Endothelial cell of umbilical vein (primary cell): ENCODE data around the gene NGRN. TPM values are rescaled to one million over a fixed set of nuclear protein-coding genes. Genes with fewer than 3 reads are reported as not detected.

Experiments used
- BruUV-seq: library from RNA; stranded (reverse); fragments of 400-500 nt; replicated peaks from 2 replicates; lab custom pipeline; 2021; lab: Mats Ljungman, UMichigan
- CTCF ChIA-PET: fragments of 300-600, 350-600 bp; sonication (Branson Sonifier 250); formaldehyde crosslinking; loops from one replicate; lab custom pipeline; 2021; ENCODE audit warnings: antibody characterized with exemption, inconsistent platforms; lab: Charles Lee
- POLR2A ChIA-PET: fragments of 300-600, 350-600 bp; sonication (Branson Sonifier 250); formaldehyde crosslinking; loops from one replicate; lab custom pipeline; 2021; ENCODE audit warnings: antibody characterized with exemption, inconsistent platforms; lab: Charles Lee
- DNase-seq: peaks from one replicate; pipeline ENCODE4 v3.0.0-alpha.2; 2011; ENCODE audit warnings: low read depth, low spot score
- FAIRE-seq: peaks from 2 replicates; lab custom pipeline; 2011; peaks lifted over from hg19 to GRCh38; lab: Jason Lieb, UNC
- H2AFZ ChIP-seq: 2 replicates; pipeline ENCODE4 v1.6.0; 2012; ENCODE audit warnings: low read depth, low read length, control low read depth, inconsistent platforms
- H3K27ac ChIP-seq: 2 replicates; pipeline ENCODE4 v1.5.1; 2011; ENCODE audit warnings: low read depth, mild to moderate bottlenecking, control low read depth, low read length, moderate library complexity; ENCODE audit not compliant: insufficient read depth
- H3K27me3 ChIP-seq, 2 experiments: 2 replicates each; pipeline versions ENCODE4 v1.6.0 to v1.6.1; 2011; ENCODE audit warnings: low read length in 2 of 2, mixed read lengths in 1 of 2; ENCODE audit not compliant: control insufficient read depth in 2 of 2, insufficient read depth in 2 of 2
- H3K36me3 ChIP-seq, 2 experiments: 2 replicates in 1 of 2; 3 replicates in 1 of 2; pipeline ENCODE4 v1.5.1; 2011; ENCODE audit warnings: low read length in 2 of 2, mild to moderate bottlenecking in 1 of 2, moderate library complexity in 1 of 2; ENCODE audit not compliant: control insufficient read depth in 2 of 2, insufficient read depth in 2 of 2; ENCODE audit errors: extremely low read depth in 1 of 2
- H3K4me1 ChIP-seq: 3 replicates; pipeline ENCODE4 v1.5.1; 2011; ENCODE audit warnings: mild to moderate bottlenecking, low read length; ENCODE audit not compliant: control insufficient read depth, insufficient read depth; ENCODE audit errors: extremely low read depth
- H3K4me2 ChIP-seq: 2 replicates; pipeline ENCODE4 v1.6.1; 2011; ENCODE audit warnings: low read length, control low read depth, mixed read lengths; ENCODE audit not compliant: insufficient read depth
- H3K4me3 ChIP-seq, 3 experiments: fragments of 200-600 bp in 1 of 3; sonication (generic), shearing (Covaris generic) in 1 of 3; replicated peaks in 1 of 3; 2 replicates each; pipeline ENCODE4 v1.5.1; 2011 to 2016; ENCODE audit warnings: control low read depth in 3 of 3, low read length in 3 of 3, mild to moderate bottlenecking in 2 of 3, inconsistent platforms in 1 of 3, low read depth in 1 of 3, moderate library complexity in 1 of 3; ENCODE audit not compliant: insufficient read depth in 1 of 3
- H3K79me2 ChIP-seq: 2 replicates; pipeline ENCODE4 v1.6.0; 2012; ENCODE audit warnings: low read length, inconsistent platforms; ENCODE audit not compliant: control insufficient read depth, insufficient read depth
- H3K9ac ChIP-seq: replicated peaks from 2 replicates; pipeline ENCODE3; 2011; ENCODE audit warnings: low read length, control low read depth; ENCODE audit not compliant: insufficient read depth; ENCODE audit errors: extremely low read depth
- H3K9me1 ChIP-seq: replicated peaks from 3 replicates; pipeline ENCODE4 v1.6.0; 2011; ENCODE audit warnings: mild to moderate bottlenecking, low read length; ENCODE audit not compliant: control insufficient read depth, insufficient read depth; ENCODE audit errors: extremely low read depth
- H3K9me3 ChIP-seq: replicated peaks from 2 replicates; pipeline ENCODE4 v1.5.1; 2012; ENCODE audit warnings: low read length, inconsistent platforms; ENCODE audit not compliant: control insufficient read depth, insufficient read depth
- H4K20me1 ChIP-seq: replicated peaks from 2 replicates; pipeline ENCODE3; 2011; ENCODE audit warnings: mild to moderate bottlenecking, low read length; ENCODE audit not compliant: control insufficient read depth, insufficient read depth; ENCODE audit errors: extremely low read depth
- CTCF ChIP-seq, 2 donors: IDR thresholded peaks; 1 replicate in 1 of 2; 2 replicates in 1 of 2; pipeline ENCODE4 v1.5.1; 2011; ENCODE audit warnings: low read length in 2 of 2, mild to moderate bottlenecking in 2 of 2, moderate library complexity in 2 of 2, control low read depth in 1 of 2, inconsistent platforms in 1 of 2, low read depth in 1 of 2; ENCODE audit not compliant: insufficient read depth in 1 of 2; ENCODE audit errors: extremely low read depth in 1 of 2
- EZH2 ChIP-seq: IDR thresholded peaks from 2 replicates; pipeline ENCODE4 v1.6.1; 2012; ENCODE audit warnings: borderline replicate concordance, low read depth, mild to moderate bottlenecking, moderate library complexity, low read length, inconsistent platforms; ENCODE audit not compliant: severe bottlenecking
- FOS ChIP-seq: IDR thresholded peaks from 2 replicates; pipeline ENCODE4 v1.6.1; 2011; ENCODE audit warnings: mild to moderate bottlenecking, low read length, moderate library complexity, borderline replicate concordance; ENCODE audit not compliant: insufficient read depth
- GATA2 ChIP-seq: IDR thresholded peaks from 2 replicates; pipeline ENCODE4 v1.7.0; 2011; ENCODE audit warnings: low read depth, mild to moderate bottlenecking, moderate library complexity, mixed read lengths, low read length; ENCODE audit not compliant: insufficient read length, insufficient read depth
- JUN ChIP-seq: IDR thresholded peaks from 2 replicates; pipeline ENCODE4 v1.6.1; 2011; ENCODE audit warnings: borderline replicate concordance, low read depth; ENCODE audit not compliant: insufficient read length, insufficient read depth
- MYC ChIP-seq: IDR thresholded peaks from one replicate; pipeline ENCODE4 v1.6.1; 2011; ENCODE audit warnings: mild to moderate bottlenecking, low read depth, low read length
- POLR2A ChIP-seq: IDR thresholded peaks from 2 replicates; pipeline ENCODE4 v1.6.1; 2012; ENCODE audit warnings: low read depth, mild to moderate bottlenecking, control low read depth, low read length
- POLR2AphosphoS5 ChIP-seq: IDR thresholded peaks from 2 replicates; pipeline ENCODE4 v1.6.1; 2012; ENCODE audit warnings: low read depth, mild to moderate bottlenecking, control low read depth, low read length, moderate library complexity; ENCODE audit not compliant: insufficient read depth
- dilution Hi-C: fragments of 300-500 bp; cut with MboI; formaldehyde crosslinking; loops from one replicate; pipeline ENCODE4 v1.15.0; 2019; ENCODE audit warnings: low sequenced_read_pairs; ENCODE audit not compliant: extremely low pct_ligation_motif_present
- intact Hi-C: fragments of 100-400 bp; cut with micrococcal nuclease; formaldehyde crosslinking; loops from one replicate; pipeline ENCODE4 v1.10.0; 2022
- polyA plus RNA-seq, 4 experiments: library from polyadenylated mRNA; depleted of rRNA in 3 of 4; stranded (reverse) in 3 of 4; unstranded in 1 of 4; fragments of >200 nt; gene quantifications; 2 replicates each; pipeline versions ENCODE4 v1.2.1 to v1.2.3, GENCODE V29; 2011 to 2012; ENCODE audit warnings: missing spikeins in 1 of 4
- total RNA-seq: library from RNA; stranded (reverse); gene quantifications from 2 replicates; pipeline ENCODE4 v1.2.3, GENCODE V29; 2021
- TF ChIP-seq, protein P1 (sequence below): IDR thresholded peaks from 2 replicates; pipeline ENCODE4 v1.6.1; 2011; ENCODE audit not compliant: insufficient read depth, insufficient read length

Gene NGRN
- total and polyA plus RNA-seq, 2 donors (not counting 3 experiments of a cell fraction or from before 2014, with no cell fraction given), result 28.9 to 56.5 TPM

GRCh38 chr15:90227336-90227735, 38.1 kb upstream of the NGRN start:
- Histone ChIP-seq H3K27me3 (no peaks in the 10 kb centered on the region), H3K4me3 (no peak overlapping the region), H3K27ac (no peak overlapping the region), H3K36me3 (peaks cover 3 to 17% of the 10 kb centered on the region in 2 experiments), H3K4me2 (no peak overlapping the region), H3K9me3 (no peaks in the 10 kb centered on the region), H3K4me1 (peaks cover 2% of the 10 kb centered on the region), H3K9me1 (no peaks in the 10 kb centered on the region), H2AFZ (no peak overlapping the region), H3K79me2 (peaks cover 5% of the 10 kb centered on the region), H3K9ac (no peak overlapping the region), H4K20me1 (no peaks in the 10 kb centered on the region)
- dilution Hi-C loops (no loop called here), intact Hi-C loops (no loop called here)
- DNase-seq (no peak), FAIRE-seq (no peak)
- TF ChIP-seq GATA2, result no peak
- TF ChIP-seq CTCF (IDR thresholded peaks at IDR 0.05; ENCODE audit: extremely low read depth in 1 of 2, insufficient read depth in 1 of 2, low read depth in 1 of 2, low read length in 2 of 2), result no peak
- no peak for TF ChIP-seq POLR2A
- TF ChIP-seq JUN, result no peak
- TF ChIP-seq, protein P1, sequence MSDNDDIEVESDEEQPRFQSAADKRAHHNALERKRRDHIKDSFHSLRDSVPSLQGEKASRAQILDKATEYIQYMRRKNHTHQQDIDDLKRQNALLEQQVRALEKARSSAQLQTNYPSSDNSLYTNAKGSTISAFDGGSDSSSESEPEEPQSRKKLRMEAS, result no peak
- TF ChIP-seq FOS, result no peak
- TF ChIP-seq MYC, result no peak
- TF ChIP-seq EZH2, result no peak
- no peak for TF ChIP-seq POLR2AphosphoS5
- CTCF ChIA-PET, result no interaction called here
- no TSS peak for BruUV-seq
- POLR2A ChIA-PET, result no interaction called here
